ENCODE data around the gene DHX35.

Gene DHX35

DNA sequence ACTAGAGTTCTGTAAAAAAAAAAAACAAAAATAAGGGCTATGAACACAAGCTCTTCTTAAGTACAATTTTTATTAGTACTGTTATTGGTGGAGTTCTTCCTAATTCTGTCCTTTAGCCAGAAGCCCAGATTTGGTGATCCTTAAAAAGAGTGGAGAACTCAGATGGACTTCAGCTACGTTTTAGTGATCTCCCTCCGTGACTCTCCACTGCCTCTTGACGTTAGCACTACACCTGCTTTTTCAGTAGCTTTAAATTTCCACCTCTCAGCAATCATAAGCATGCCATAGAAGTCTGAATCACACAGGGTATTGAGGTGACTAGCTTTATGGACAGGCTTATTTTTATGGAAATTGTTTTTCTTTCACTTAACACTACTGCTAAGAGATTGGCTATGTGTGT lies 17.7 kb downstream of the DHX35 start:
- no peak for DNase-seq (ENCODE audit: low spot score)
- in situ Hi-C loops (cut with MboI; ENCODE audit: low pct_unique_long_range_greater_than_20kb, low sequenced_read_pairs, unreplicated experiment), result no loop called here
- TF ChIP-seq, protein P1, sequence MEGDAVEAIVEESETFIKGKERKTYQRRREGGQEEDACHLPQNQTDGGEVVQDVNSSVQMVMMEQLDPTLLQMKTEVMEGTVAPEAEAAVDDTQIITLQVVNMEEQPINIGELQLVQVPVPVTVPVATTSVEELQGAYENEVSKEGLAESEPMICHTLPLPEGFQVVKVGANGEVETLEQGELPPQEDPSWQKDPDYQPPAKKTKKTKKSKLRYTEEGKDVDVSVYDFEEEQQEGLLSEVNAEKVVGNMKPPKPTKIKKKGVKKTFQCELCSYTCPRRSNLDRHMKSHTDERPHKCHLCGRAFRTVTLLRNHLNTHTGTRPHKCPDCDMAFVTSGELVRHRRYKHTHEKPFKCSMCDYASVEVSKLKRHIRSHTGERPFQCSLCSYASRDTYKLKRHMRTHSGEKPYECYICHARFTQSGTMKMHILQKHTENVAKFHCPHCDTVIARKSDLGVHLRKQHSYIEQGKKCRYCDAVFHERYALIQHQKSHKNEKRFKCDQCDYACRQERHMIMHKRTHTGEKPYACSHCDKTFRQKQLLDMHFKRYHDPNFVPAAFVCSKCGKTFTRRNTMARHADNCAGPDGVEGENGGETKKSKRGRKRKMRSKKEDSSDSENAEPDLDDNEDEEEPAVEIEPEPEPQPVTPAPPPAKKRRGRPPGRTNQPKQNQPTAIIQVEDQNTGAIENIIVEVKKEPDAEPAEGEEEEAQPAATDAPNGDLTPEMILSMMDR (IDR thresholded peaks at IDR 0.05; ENCODE audit: extremely low read depth, insufficient read depth, missing control alignments), result no peak

DNA sequence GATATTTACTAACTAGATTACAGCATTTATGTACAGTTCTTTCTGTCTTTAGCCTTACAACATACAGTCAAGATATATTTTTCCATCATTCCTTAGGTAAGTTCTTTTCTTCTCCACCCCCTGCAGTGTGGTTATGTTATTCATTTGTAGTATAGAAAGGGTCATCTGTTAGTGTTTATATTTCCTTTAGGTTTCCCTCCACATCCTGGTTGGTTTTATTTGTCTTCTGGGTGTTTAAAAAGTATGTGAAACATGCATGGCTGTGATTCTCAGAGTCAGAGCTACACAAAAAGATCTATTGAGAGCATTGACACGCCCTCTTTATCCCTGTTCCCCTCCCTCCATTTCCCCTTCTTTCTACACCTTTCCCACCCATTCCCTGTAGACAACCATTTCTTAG lies 20.1 kb downstream of the DHX35 start:
- DNase-seq (ENCODE audit: low spot score), result no peak
- in situ Hi-C loops (cut with MboI; ENCODE audit: low pct_unique_long_range_greater_than_20kb, low sequenced_read_pairs, unreplicated experiment), result no loop called here
- TF ChIP-seq, protein P1 (IDR thresholded peaks at IDR 0.05; ENCODE audit: extremely low read depth, insufficient read depth, missing control alignments), result no peak

DNA sequence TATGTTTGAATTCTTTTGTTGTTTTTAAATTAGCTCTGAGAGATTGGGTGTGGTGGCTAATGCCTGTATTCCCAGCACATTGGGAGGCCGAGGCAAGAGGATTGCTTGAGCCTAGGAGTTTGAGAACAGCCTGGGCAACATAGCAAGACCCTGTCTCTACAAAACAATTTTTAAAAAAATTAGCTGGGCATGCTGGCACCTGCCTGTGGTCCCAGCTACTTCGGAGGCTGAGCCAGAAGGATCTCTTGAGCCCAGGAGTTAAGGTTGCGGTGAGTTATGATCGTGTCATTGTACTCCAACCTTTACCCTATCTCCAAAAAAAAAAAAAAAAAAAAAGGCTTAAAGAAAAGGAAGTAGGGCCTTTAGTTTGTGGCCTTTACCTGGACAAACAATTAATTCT lies 22.9 kb downstream of the DHX35 start:
- in situ Hi-C loops (cut with MboI; ENCODE audit: low pct_unique_long_range_greater_than_20kb, low sequenced_read_pairs, unreplicated experiment), result no loop called here
- TF ChIP-seq, protein P1 (IDR thresholded peaks at IDR 0.05; ENCODE audit: extremely low read depth, insufficient read depth, missing control alignments), result no peak
- DNase-seq (ENCODE audit: low spot score), result no peak

DNA sequence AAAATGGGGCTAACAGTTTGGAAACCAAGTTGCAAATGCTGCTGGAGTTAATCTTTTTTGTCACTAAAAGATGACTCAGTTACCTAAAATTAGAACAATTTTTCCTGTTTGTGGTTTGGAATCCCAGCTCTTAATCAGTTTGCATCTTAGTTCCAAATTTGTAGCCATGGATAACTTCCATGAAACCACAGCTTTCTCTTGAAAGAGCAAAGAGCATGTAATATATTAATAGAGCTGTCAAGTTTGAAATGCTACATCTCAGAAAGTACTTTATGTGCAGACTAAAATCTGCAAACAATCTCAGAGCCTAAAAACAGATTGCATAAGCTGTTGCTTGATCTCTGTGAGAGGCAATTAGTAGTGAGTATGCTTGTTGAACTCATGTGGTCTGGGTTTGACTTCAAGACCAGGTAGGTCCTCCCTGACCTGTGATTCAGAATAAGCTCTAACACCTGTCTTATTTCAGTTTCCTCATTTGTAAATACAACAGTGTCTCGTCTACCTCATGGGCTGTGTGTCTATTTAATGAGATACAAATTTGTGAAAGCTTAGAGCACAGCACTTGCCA lies 23.5 kb downstream of the DHX35 start:
- peak; percentile 22 for DNase-seq (ENCODE audit: low spot score)
- TF ChIP-seq, protein P1 (IDR thresholded peaks at IDR 0.05; ENCODE audit: extremely low read depth, insufficient read depth, missing control alignments), result no peak
- in situ Hi-C loops (cut with MboI; ENCODE audit: low pct_unique_long_range_greater_than_20kb, low sequenced_read_pairs, unreplicated experiment), result no loop called here

DNA sequence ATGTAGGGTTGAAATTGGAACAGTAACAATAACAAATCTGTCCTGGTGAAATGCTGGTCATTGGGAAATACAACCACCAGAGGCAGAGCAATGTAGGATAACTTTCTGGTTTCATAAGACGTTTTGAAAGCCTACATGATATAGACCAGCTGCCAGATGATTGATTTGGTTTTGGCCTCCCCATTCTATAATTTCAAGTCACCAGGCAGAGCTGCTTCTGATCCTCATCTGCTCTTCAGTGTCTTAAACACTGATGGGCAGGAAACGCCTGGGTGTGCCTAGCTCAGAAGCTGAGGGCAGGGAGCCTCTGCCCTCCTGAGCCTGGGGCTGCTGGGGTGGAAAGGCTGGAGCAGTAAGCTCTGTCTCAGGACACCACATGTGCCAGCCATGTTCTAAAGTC lies 24.5 kb downstream of the DHX35 start:
- in situ Hi-C loops (cut with MboI; ENCODE audit: low pct_unique_long_range_greater_than_20kb, low sequenced_read_pairs, unreplicated experiment), result no loop called here
- no peak for DNase-seq (ENCODE audit: low spot score)
- TF ChIP-seq, protein P1 (IDR thresholded peaks at IDR 0.05; ENCODE audit: extremely low read depth, insufficient read depth, missing control alignments), result no peak

DNA sequence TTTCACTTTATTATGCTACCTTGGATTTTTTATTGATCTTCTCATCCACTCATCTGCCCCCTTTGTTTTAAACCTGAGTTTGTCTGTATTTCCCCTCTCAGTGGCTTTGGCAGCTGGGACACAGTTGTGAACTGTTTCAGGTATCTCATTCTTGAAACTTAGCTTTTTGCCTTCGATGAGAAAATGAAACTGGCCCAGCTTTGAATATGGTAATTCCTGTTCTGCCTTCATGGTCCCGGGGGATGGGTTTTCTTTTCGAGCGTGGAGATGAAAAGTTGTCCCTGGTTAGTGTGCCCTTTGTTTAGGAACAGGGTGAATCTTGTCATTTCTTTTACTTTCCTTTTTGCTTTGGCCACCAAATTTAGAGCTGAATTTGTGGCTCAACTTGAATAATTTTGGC lies 25.6 kb downstream of the DHX35 start:
- DNase-seq (ENCODE audit: low spot score), result peak; percentile 53

More for the DNA sequence above, 25.6 kb downstream of the DHX35 start:
- in situ Hi-C loops (cut with MboI; ENCODE audit: low pct_unique_long_range_greater_than_20kb, low sequenced_read_pairs, unreplicated experiment), result no loop called here
- TF ChIP-seq, protein P1 (IDR thresholded peaks at IDR 0.05; ENCODE audit: extremely low read depth, insufficient read depth, missing control alignments), result no peak
